ENCODE results near the gene SLC17A7. TPM values are rescaled to one million over a fixed set of nuclear protein-coding genes. Genes with fewer than 3 reads are reported as not detected.

The SLC17A7 gene
- total RNA-seq, 1 experiment from 2014 or later: 1.8 TPM

DNA sequence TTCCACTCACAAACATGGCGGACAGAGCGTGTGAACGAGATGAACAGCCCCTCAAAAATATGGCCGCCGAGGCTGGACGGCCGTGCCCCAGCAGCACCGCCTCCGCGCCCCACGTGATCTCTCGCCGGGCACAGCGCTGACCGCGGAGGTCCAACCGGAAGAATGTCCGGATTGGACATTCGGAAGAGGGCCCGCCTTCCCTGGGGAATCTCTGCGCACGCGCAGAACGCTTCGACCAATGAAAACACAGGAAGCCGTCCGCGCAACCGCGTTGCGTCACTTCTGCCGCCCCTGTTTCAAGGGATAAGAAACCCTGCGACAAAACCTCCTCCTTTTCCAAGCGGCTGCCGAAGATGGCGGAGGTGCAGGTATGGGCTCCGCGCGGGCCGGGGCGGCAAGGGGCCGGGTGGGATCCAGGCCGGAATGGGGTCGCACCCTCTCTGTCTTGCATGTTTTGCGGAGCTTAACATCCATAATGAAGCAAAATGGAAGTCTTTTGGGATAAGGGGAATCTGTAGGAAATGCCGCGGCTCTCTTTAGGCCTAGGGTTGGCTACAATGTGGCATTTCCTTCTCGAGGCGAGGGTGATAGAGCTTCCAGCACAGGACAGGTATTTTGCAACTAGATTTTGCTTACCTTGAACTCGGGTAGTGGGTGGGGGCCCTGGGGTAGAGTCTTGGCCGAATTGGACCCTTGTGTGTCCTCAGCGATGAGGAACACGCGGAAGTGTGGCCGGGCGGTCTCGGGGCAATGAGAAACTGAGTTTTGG is 46.1 kb upstream of the SLC17A7 start, which contains the start of gene RPL13A (continued):
- TF ChIP-seq CBX3 (IDR thresholded peaks at IDR 0.05; ENCODE audit: low read depth): no peak
- peak; percentile 97 for TF ChIP-seq SP1 (IDR thresholded peaks at IDR 0.05; ENCODE audit: low read depth)
- TF ChIP-seq ZBTB33 (IDR thresholded peaks at IDR 0.05; ENCODE audit: extremely low read depth, insufficient replicate concordance, low read length): peak; percentile 52

DNA sequence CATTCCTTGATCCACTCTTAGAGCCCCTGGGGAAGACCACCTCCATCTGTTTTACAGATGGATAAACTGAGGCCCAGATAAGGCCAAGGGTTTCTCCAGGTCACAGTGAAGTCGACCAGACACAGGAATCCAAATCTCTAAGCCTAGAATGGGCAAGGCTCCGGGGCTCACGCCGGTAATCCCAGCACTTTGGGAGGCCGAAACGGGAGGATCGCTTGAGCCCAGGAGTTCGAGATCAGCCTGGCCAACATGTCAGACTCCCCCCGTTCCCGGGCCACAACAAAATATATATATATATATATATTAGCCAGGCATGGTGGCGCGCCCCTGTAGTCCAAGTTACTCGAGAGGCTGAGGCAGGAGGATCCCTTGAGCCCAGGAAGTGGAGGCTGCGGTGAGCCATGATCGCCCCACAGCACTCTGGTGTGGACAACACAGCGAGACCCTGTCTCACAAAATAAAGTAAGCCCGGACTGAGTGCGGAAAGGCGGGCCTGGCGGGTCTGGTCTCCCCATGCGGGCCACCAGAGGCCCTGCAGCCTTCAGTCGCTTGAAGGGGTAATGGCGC is 45.5 kb upstream of the SLC17A7 start:
- H3K36me3 ChIP-seq (ENCODE audit: control insufficient read depth in 1 of 2, insufficient read depth in 2 of 2, low read length in 2 of 2): peaks cover 21 to 43% of the 10 kb centered on the region in 2 experiments
- peak overlapping the region; percentile 85 for H3K4me2 ChIP-seq (ENCODE audit: low read length)
- no peak overlapping the region for H2AFZ ChIP-seq (ENCODE audit: low read depth, low read length, poor library complexity, severe bottlenecking)
- H4K20me1 ChIP-seq (ENCODE audit: insufficient read depth): peaks cover 19% of the 10 kb centered on the region; the same call in 1 of the 2 replicates
- ATAC-seq: no peak
- no peaks in the 10 kb centered on the region for H3K27me3 ChIP-seq (ENCODE audit: insufficient read depth, low read length)
- H3K4me1 ChIP-seq (ENCODE audit: control insufficient read depth in 1 of 2, insufficient read depth in 2 of 2, low read length in 2 of 2): peaks cover 7 to 33% of the 10 kb centered on the region in 2 experiments; a peak in 3 of 4 replicates
- H3K4me3 ChIP-seq (replicated peaks in 1 of 2; ENCODE audit: low read depth in 1 of 2, low read length in 2 of 2): peak overlapping the region; percentile 38 to 40
- TF ChIP-seq EZH2phosphoT487 (IDR thresholded peaks at IDR 0.05; ENCODE audit: borderline replicate concordance): no peak
- TF ChIP-seq CBX3 (IDR thresholded peaks at IDR 0.05; ENCODE audit: low read depth): no peak
- TF ChIP-seq FOSL1 (IDR thresholded peaks at IDR 0.05; ENCODE audit: low read depth): no peak
- TF ChIP-seq ZBTB33 (IDR thresholded peaks at IDR 0.05; ENCODE audit: extremely low read depth, insufficient replicate concordance, low read length): no peak
- no peak for TF ChIP-seq TCF7L2 (IDR thresholded peaks at IDR 0.05; ENCODE audit: borderline replicate concordance, extremely low read depth, insufficient read depth, insufficient read length)
- no peak for TF ChIP-seq RAD21 (IDR thresholded peaks at IDR 0.05; ENCODE audit: low read depth)
- TF ChIP-seq SP1 (IDR thresholded peaks at IDR 0.05; ENCODE audit: low read depth): no peak
- no peak for TF ChIP-seq YY1 (IDR thresholded peaks at IDR 0.05; ENCODE audit: extremely low read depth, insufficient replicate concordance, low read depth, low read length)
- TF ChIP-seq JUND (IDR thresholded peaks at IDR 0.05): no peak
- no peak for TF ChIP-seq POLR2AphosphoS5 (IDR thresholded peaks at IDR 0.05; ENCODE audit: low read depth, low read length)
- no peak for TF ChIP-seq REST (IDR thresholded peaks at IDR 0.05; ENCODE audit: low read depth)
- no peak for TF ChIP-seq ZFX (IDR thresholded peaks at IDR 0.05)
- TF ChIP-seq SRF (IDR thresholded peaks at IDR 0.05; ENCODE audit: low read depth): no peak
- TF ChIP-seq CEBPB (IDR thresholded peaks at IDR 0.05; ENCODE audit: low read depth): no peak
- no peak for TF ChIP-seq SIN3A (IDR thresholded peaks at IDR 0.05; ENCODE audit: low read depth)
- ChIA-PET CTCF (no interaction called here), RAD21 (ENCODE audit: low non-redundant PET in 1 of 2, low total read pairs in 2 of 2, uncharacterized antibody in 2 of 2, unreplicated experiment in 2 of 2) (no interaction called here), POLR2A (no interaction called here)
- DNase-seq (ENCODE audit: low read depth, low spot score): no peak
- no peaks in the 10 kb centered on the region for H3K9me2 ChIP-seq (ENCODE audit: insufficient read depth)
- peak overlapping the region; percentile 48 for H3K9ac ChIP-seq (ENCODE audit: low read length)
- no peaks in the 10 kb centered on the region for H3K9me3 ChIP-seq (ENCODE audit: control insufficient read depth in 1 of 2, insufficient read depth in 1 of 2, low read depth in 1 of 2, low read length in 2 of 2)
- H3K27ac ChIP-seq (ENCODE audit: low read depth, low read length): peak overlapping the region; percentile 47
- H3K79me2 ChIP-seq (ENCODE audit: insufficient read depth, low read length): peaks cover 43% of the 10 kb centered on the region
- intact Hi-C loops (cut with micrococcal nuclease): no loop called here
- TSS peak; percentile 76 for BruUV-seq (replicated peaks)
